HepG2 (cell line): Measurements from ENCODE around the gene SHISA5. TPM values are rescaled to one million over a fixed set of nuclear protein-coding genes. Genes with fewer than 3 reads are reported as not detected.

Experiments
- DPF2 ChIP-seq: sonication (generic); formaldehyde crosslinking; IDR thresholded peaks from 2 replicates; pipeline ENCODE4 v1.4.0; 2020; ENCODE audit warnings: mild to moderate bottlenecking, low read depth, missing genetic modification reagents, borderline replicate concordance
- FLYWCH1 ChIP-seq: sonication (generic); formaldehyde crosslinking; IDR thresholded peaks from 2 replicates; pipeline ENCODE4 v1.8.1; 2023; ENCODE audit warnings: mild to moderate bottlenecking, missing genetic modification reagents
- MEF2D ChIP-seq: sonication (generic); formaldehyde crosslinking; IDR thresholded peaks from 2 replicates; pipeline ENCODE4 v1.5.1; 2020; ENCODE audit warnings: mild to moderate bottlenecking, missing genetic modification reagents
- NRL ChIP-seq: sonication (generic); formaldehyde crosslinking; IDR thresholded peaks from 2 replicates; pipeline ENCODE4 v1.5.0; 2020; ENCODE audit warnings: missing genetic modification reagents, mild to moderate bottlenecking, moderate library complexity, borderline replicate concordance
- POGZ ChIP-seq: sonication (generic); formaldehyde crosslinking; IDR thresholded peaks from 2 replicates; pipeline ENCODE4 v1.4.0; 2020; ENCODE audit warnings: mild to moderate bottlenecking, missing genetic modification reagents
- PPARG ChIP-seq: conservative IDR thresholded peaks from 2 replicates; pipeline ENCODE4 v1.6.1; 2016; ENCODE audit warnings: missing biosample characterization, missing genetic modification reagents
- RAD21 ChIP-seq: fragments of 450-650 bp; formaldehyde crosslinking; IDR thresholded peaks from 2 replicates; pipeline ENCODE4 v1.5.0; 2020; ENCODE audit warnings: mild to moderate bottlenecking
- RCOR2 ChIP-seq: IDR thresholded peaks from 2 replicates; pipeline ENCODE4 v1.6.1; 2016; ENCODE audit warnings: missing biosample characterization, missing genetic modification reagents
- RFXAP ChIP-seq: sonication (generic); formaldehyde crosslinking; IDR thresholded peaks from 2 replicates; pipeline ENCODE4 v1.4.0; 2020; ENCODE audit warnings: missing genetic modification reagents, borderline replicate concordance
- YEATS2 ChIP-seq: sonication (generic); formaldehyde crosslinking; IDR thresholded peaks from 2 replicates; pipeline ENCODE4 v1.4.0; 2020; ENCODE audit warnings: missing genetic modification reagents, borderline replicate concordance
- ZBTB8A ChIP-seq: sonication (generic); formaldehyde crosslinking; IDR thresholded peaks from 2 replicates; pipeline ENCODE4 v1.4.0; 2020; ENCODE audit warnings: mild to moderate bottlenecking, low read depth, missing genetic modification reagents, borderline replicate concordance
- ZNF567 ChIP-seq: sonication (generic); formaldehyde crosslinking; IDR thresholded peaks from 2 replicates; pipeline ENCODE4 v1.8.1; 2023; ENCODE audit warnings: mild to moderate bottlenecking, missing genetic modification reagents, borderline replicate concordance
- polyA plus RNA-seq, 8 experiments: library from polyadenylated mRNA; depleted of rRNA in 3 of 8; stranded (reverse) in 7 of 8; unstranded in 1 of 8; fragments of >200 nt; fragmentation: Illumina TruSeq in 4 of 8; extraction: Trizol in 4 of 8; gene quantifications; 2 replicates each; pipeline versions ENCODE4 v1.2.1 to v1.2.3, GENCODE V29; 2011 to 2016; ENCODE audit warnings: low read depth in 4 of 8, missing spikeins in 1 of 8, mixed read lengths in 1 of 8; ENCODE audit not compliant: insufficient read depth in 1 of 8
- total RNA-seq, 5 experiments: library from RNA; depleted of rRNA; stranded (reverse); fragments of >200 nt; fragmentation: Illumina TruSeq; extraction: Trizol; gene quantifications; 2 replicates each; pipeline ENCODE4 v1.2.3, GENCODE V29; 2016; ENCODE audit warnings: low read depth in 1 of 5
- TF ChIP-seq, protein P1 (sequence below): IDR thresholded peaks from 2 replicates; pipeline ENCODE4 v1.4.0; 2020; ENCODE audit warnings: mild to moderate bottlenecking, missing genetic modification reagents
- TF ChIP-seq, protein P2 (sequence below): sonication (generic); formaldehyde crosslinking; IDR thresholded peaks from 2 replicates; pipeline ENCODE4 v1.9.0; 2021; ENCODE audit warnings: missing genetic modification reagents, borderline replicate concordance
- TF ChIP-seq, protein P3 (sequence below): sonication (generic); formaldehyde crosslinking; IDR thresholded peaks from 2 replicates; pipeline ENCODE4 v1.4.0; 2020; ENCODE audit warnings: missing genetic modification reagents
- TF ChIP-seq, protein P4 (sequence below): sonication (generic); formaldehyde crosslinking; IDR thresholded peaks from 2 replicates; pipeline ENCODE4 v1.8.0; 2022; ENCODE audit warnings: missing genetic modification reagents, mild to moderate bottlenecking, borderline replicate concordance
- TF ChIP-seq, protein P5 (sequence below): IDR thresholded peaks from 2 replicates; pipeline ENCODE4 v1.6.1; 2016

The SHISA5 gene
- total and polyA plus RNA-seq, 2 of the 13 experiments (the other 11 are each of a cell fraction or from before 2014, with no cell fraction given) = 75.8 to 91.4 TPM

DNA sequence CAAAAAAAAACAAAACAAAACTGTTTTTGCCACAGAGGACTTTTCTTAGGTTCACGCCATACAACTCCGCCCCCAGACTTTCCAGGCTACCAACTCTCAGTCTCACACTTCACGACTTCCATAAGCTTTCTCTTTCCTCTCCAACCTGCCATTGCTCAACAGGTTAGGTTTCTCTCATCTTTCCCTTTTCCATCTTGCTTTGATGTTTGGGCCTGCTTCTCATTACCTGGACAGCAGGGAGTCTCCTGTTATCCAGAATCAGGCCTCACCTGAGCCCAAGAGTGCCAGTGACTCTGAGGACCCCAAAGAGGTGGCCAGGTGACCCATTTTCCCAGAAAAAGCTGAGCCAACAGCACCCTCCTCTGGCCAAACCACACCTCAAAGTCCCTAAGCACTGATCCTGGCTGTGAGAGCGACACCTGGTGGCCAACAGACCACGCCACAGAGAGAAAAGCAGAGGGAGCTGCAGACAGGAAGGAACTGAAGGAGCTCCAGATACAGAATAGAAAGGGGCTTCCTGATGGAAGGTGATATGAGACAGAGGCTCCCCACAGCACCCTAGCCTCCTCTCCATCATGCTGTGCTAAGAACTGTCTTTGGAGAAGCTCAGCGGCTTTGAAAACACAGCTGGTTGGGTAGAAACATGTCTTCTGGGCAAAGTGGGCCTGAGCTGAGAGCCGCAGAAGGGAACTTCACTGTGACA, 68.0 kb downstream of the SHISA5 start (continued):
- TF ChIP-seq, protein P1, sequence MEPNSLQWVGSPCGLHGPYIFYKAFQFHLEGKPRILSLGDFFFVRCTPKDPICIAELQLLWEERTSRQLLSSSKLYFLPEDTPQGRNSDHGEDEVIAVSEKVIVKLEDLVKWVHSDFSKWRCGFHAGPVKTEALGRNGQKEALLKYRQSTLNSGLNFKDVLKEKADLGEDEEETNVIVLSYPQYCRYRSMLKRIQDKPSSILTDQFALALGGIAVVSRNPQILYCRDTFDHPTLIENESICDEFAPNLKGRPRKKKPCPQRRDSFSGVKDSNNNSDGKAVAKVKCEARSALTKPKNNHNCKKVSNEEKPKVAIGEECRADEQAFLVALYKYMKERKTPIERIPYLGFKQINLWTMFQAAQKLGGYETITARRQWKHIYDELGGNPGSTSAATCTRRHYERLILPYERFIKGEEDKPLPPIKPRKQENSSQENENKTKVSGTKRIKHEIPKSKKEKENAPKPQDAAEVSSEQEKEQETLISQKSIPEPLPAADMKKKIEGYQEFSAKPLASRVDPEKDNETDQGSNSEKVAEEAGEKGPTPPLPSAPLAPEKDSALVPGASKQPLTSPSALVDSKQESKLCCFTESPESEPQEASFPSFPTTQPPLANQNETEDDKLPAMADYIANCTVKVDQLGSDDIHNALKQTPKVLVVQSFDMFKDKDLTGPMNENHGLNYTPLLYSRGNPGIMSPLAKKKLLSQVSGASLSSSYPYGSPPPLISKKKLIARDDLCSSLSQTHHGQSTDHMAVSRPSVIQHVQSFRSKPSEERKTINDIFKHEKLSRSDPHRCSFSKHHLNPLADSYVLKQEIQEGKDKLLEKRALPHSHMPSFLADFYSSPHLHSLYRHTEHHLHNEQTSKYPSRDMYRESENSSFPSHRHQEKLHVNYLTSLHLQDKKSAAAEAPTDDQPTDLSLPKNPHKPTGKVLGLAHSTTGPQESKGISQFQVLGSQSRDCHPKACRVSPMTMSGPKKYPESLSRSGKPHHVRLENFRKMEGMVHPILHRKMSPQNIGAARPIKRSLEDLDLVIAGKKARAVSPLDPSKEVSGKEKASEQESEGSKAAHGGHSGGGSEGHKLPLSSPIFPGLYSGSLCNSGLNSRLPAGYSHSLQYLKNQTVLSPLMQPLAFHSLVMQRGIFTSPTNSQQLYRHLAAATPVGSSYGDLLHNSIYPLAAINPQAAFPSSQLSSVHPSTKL (CRISPR knock-in tag) = 0 out of 2 replicates have a peak, but pooled peaks have one; percentile 33
- TF ChIP-seq FLYWCH1 (CRISPR knock-in tag) = no peak
- TF ChIP-seq, protein P2, sequence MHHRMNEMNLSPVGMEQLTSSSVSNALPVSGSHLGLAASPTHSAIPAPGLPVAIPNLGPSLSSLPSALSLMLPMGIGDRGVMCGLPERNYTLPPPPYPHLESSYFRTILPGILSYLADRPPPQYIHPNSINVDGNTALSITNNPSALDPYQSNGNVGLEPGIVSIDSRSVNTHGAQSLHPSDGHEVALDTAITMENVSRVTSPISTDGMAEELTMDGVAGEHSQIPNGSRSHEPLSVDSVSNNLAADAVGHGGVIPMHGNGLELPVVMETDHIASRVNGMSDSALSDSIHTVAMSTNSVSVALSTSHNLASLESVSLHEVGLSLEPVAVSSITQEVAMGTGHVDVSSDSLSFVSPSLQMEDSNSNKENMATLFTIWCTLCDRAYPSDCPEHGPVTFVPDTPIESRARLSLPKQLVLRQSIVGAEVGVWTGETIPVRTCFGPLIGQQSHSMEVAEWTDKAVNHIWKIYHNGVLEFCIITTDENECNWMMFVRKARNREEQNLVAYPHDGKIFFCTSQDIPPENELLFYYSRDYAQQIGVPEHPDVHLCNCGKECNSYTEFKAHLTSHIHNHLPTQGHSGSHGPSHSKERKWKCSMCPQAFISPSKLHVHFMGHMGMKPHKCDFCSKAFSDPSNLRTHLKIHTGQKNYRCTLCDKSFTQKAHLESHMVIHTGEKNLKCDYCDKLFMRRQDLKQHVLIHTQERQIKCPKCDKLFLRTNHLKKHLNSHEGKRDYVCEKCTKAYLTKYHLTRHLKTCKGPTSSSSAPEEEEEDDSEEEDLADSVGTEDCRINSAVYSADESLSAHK (CRISPR knock-in tag) = no peak
- TF ChIP-seq, protein P3, sequence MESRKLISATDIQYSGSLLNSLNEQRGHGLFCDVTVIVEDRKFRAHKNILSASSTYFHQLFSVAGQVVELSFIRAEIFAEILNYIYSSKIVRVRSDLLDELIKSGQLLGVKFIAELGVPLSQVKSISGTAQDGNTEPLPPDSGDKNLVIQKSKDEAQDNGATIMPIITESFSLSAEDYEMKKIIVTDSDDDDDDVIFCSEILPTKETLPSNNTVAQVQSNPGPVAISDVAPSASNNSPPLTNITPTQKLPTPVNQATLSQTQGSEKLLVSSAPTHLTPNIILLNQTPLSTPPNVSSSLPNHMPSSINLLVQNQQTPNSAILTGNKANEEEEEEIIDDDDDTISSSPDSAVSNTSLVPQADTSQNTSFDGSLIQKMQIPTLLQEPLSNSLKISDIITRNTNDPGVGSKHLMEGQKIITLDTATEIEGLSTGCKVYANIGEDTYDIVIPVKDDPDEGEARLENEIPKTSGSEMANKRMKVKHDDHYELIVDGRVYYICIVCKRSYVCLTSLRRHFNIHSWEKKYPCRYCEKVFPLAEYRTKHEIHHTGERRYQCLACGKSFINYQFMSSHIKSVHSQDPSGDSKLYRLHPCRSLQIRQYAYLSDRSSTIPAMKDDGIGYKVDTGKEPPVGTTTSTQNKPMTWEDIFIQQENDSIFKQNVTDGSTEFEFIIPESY (CRISPR knock-in tag) = peak; percentile 73
- peak; percentile 61; the same call in 1 of the 2 replicates for TF ChIP-seq RCOR2 (CRISPR knock-in tag)
- TF ChIP-seq YEATS2 (CRISPR knock-in tag) = peak; percentile 41; the same call in 1 of the 2 replicates
- TF ChIP-seq MEF2D (CRISPR knock-in tag) = 0 out of 2 replicates have a peak, but pooled peaks have one; percentile 53
- 0 out of 2 replicates have a peak, but pooled peaks have one; percentile 51 for TF ChIP-seq POGZ
- no peak for TF ChIP-seq DPF2
- TF ChIP-seq, protein P4, sequence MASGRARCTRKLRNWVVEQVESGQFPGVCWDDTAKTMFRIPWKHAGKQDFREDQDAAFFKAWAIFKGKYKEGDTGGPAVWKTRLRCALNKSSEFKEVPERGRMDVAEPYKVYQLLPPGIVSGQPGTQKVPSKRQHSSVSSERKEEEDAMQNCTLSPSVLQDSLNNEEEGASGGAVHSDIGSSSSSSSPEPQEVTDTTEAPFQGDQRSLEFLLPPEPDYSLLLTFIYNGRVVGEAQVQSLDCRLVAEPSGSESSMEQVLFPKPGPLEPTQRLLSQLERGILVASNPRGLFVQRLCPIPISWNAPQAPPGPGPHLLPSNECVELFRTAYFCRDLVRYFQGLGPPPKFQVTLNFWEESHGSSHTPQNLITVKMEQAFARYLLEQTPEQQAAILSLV (CRISPR knock-in tag) = peak; percentile 40; the same call in 1 of the 2 replicates
- peak; percentile 97 for TF ChIP-seq RAD21 (CRISPR knock-in tag)
- TF ChIP-seq ZBTB8A = no peak
- no peak for TF ChIP-seq NRL (CRISPR knock-in tag)
- peak; percentile 57; the same call in 1 of the 2 replicates for TF ChIP-seq ZNF567 (CRISPR knock-in tag)
- TF ChIP-seq RFXAP (CRISPR knock-in tag) = 0 out of 2 replicates have a peak, but pooled peaks have one; percentile 20
- TF ChIP-seq, protein P5, sequence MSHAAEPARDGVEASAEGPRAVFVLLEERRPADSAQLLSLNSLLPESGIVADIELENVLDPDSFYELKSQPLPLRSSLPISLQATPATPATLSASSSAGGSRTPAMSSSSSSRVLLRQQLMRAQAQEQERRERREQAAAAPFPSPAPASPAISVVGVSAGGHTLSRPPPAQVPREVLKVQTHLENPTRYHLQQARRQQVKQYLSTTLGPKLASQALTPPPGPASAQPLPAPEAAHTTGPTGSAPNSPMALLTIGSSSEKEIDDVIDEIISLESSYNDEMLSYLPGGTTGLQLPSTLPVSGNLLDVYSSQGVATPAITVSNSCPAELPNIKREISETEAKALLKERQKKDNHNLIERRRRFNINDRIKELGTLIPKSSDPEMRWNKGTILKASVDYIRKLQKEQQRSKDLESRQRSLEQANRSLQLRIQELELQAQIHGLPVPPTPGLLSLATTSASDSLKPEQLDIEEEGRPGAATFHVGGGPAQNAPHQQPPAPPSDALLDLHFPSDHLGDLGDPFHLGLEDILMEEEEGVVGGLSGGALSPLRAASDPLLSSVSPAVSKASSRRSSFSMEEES (CRISPR knock-in tag) = peak; percentile 43; the same call in 1 of the 2 replicates
- TF ChIP-seq PPARG (CRISPR knock-in tag) = 0 out of 2 replicates have a peak, but pooled peaks have one; percentile 40
